ENCODE data around the gene CLDN10.

CLDN10 gene, protein sequence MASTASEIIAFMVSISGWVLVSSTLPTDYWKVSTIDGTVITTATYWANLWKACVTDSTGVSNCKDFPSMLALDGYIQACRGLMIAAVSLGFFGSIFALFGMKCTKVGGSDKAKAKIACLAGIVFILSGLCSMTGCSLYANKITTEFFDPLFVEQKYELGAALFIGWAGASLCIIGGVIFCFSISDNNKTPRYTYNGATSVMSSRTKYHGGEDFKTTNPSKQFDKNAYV

DNA sequence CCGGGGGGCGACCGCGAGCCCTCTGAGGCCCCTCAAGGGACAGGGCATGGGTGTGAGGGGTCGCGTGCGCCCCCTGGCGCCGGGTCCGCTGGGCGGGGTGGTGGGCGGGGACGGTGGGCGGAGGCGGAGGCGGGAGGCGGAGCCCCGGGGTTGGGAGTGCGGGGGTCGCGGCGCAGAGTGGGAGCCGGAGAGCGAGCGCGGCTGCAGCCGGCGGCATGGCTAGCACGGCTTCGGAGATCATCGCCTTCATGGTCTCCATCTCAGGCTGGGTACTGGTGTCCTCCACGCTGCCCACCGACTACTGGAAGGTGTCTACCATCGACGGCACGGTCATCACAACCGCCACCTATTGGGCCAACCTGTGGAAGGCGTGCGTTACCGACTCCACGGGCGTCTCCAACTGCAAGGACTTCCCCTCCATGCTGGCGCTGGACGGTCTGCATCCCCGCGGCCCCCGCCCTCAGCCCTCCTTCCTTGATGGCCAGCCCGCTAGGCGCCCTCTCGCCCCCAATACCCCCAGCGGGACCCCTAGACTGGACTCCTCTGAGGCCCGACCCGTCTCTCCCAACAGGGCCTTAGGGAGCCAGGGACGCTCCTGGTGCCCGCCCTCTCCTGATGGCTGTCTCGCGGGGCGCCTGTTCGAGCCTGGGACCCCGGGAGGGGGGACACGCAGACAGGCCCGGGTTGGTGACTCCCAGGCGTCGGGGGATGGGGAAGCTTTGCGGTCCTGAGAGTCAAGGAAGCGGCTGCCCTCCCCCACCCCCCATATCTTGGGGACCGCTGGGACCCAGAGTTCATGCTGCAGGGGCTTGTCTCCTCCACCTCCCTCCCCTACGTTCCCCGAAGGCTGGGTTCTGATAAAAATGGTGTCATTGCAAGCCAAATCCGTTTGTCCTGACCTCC lies at the start of gene CLDN10:
Gene CLDN10 (plus strand): TSS at position 182 of the 903 bp plus-strand sequence. CDS start 34 bp downstream, at position 216.
- no peak for TF ChIP-seq CTCF (IDR thresholded peaks at IDR 0.05)
- Histone ChIP-seq H3K27ac (no peak within 1 kb of the TSS), H3K4me3 (peak within 1 kb of the TSS; percentile 55)
- DNase-seq (ENCODE audit: low spot score): no peak

- TF ChIP-seq CTCF (IDR thresholded peaks at IDR 0.05): no peak
- no peak overlapping the region for H3K27ac ChIP-seq
- DNase-seq (ENCODE audit: low spot score): no peak
- H3K4me3 ChIP-seq: no peak overlapping the region
These were observed 48.9 kb upstream of the CLDN10 start for GRCh38 chr13:95503662-95504061.

DNA sequence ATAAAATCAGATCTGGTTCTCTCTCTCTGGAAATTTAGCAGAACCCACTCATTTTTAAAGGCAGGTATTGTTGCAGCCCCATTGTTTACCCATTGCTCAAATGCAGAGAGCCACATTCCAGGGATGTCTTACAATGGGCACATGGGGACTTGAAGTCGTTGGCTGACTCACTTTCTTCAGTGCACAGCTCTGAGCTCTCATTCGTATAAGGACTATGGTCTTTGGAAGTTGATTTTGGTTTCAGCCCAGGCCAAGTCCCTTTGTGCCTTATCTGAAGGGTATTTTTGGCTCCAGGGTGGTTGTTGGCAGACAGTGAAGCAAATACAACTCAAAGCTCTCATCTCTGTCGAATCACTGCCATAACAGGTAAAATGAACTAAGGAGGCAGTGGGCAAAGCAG lies 47.3 kb upstream of the CLDN10 start:
- Histone ChIP-seq H3K27ac (no peak overlapping the region), H3K4me3 (no peak overlapping the region)
- no peak for DNase-seq (ENCODE audit: low spot score)
- no peak for TF ChIP-seq CTCF (IDR thresholded peaks at IDR 0.05)

GRCh38 chr13:95505986-95506385 lies 46.5 kb upstream of the CLDN10 start:
- Histone ChIP-seq H3K27ac (no peak overlapping the region), H3K4me3 (no peak overlapping the region)
- no peak for DNase-seq (ENCODE audit: low spot score)
- TF ChIP-seq CTCF (IDR thresholded peaks at IDR 0.05): no peak

GRCh38 chr13:95507991-95508390 lies 44.5 kb upstream of the CLDN10 start:
- DNase-seq (ENCODE audit: low spot score): no peak
- Histone ChIP-seq H3K27ac (no peak overlapping the region), H3K4me3 (no peak overlapping the region)
- TF ChIP-seq CTCF (IDR thresholded peaks at IDR 0.05): no peak

GRCh38 chr13:95508996-95509395 lies 43.5 kb upstream of the CLDN10 start:
- TF ChIP-seq CTCF (IDR thresholded peaks at IDR 0.05): no peak
- no peak overlapping the region for H3K27ac ChIP-seq
- H3K4me3 ChIP-seq: no peak overlapping the region
- no peak for DNase-seq (ENCODE audit: low spot score)

Data from coronary artery (tissue), 2 donors.